Measurements from ENCODE around the gene LIN28A. TPM values are rescaled to one million over a fixed set of nuclear protein-coding genes. Genes with fewer than 3 reads are reported as not detected.

LIN28A gene
- total RNA-seq, 1 donor from 2014 or later, result 107 TPM

GRCh38 chr1:26432793-26433192 lies 22.2 kb downstream of the LIN28A start:
- no peaks in the 10 kb centered on the region for H3K9me3 Mint-ChIP-seq (ENCODE audit: unreplicated experiment)
- peak overlapping the region; percentile 99 for H3K4me3 Mint-ChIP-seq (ENCODE audit: unreplicated experiment)
- peaks cover 11% of the 10 kb centered on the region for H3K4me1 Mint-ChIP-seq (ENCODE audit: unreplicated experiment)
- DNase-seq (ENCODE audit: low spot score), result no peak
- peaks cover 8% of the 10 kb centered on the region for H3K36me3 Mint-ChIP-seq (ENCODE audit: low read depth, unreplicated experiment)
- no peak for TF ChIP-seq CTCF (IDR thresholded peaks at IDR 0.05; ENCODE audit: unreplicated experiment)
- H3K27me3 Mint-ChIP-seq (ENCODE audit: unreplicated experiment), result peaks cover 2% of the 10 kb centered on the region
- peak overlapping the region; percentile 44 for H3K27ac Mint-ChIP-seq (ENCODE audit: unreplicated experiment)

GRCh38 chr1:26434161-26434752 lies 23.6 kb downstream of the LIN28A start:
- TF ChIP-seq CTCF (IDR thresholded peaks at IDR 0.05; ENCODE audit: unreplicated experiment), result no peak
- H3K27me3 Mint-ChIP-seq (ENCODE audit: unreplicated experiment), result peaks cover 2% of the 10 kb centered on the region

GRCh38 chr1:26438041-26438440 lies 27.4 kb downstream of the LIN28A start:
- no peak overlapping the region for H3K4me3 Mint-ChIP-seq (ENCODE audit: unreplicated experiment)
- H3K4me1 Mint-ChIP-seq (ENCODE audit: unreplicated experiment), result peaks cover 3% of the 10 kb centered on the region
- H3K36me3 Mint-ChIP-seq (ENCODE audit: low read depth, unreplicated experiment), result peaks cover 26% of the 10 kb centered on the region
- TF ChIP-seq CTCF (IDR thresholded peaks at IDR 0.05; ENCODE audit: unreplicated experiment), result no peak
- H3K27me3 Mint-ChIP-seq (ENCODE audit: unreplicated experiment), result no peaks in the 10 kb centered on the region
- H3K27ac Mint-ChIP-seq (ENCODE audit: unreplicated experiment), result no peak overlapping the region
- no peak for DNase-seq (ENCODE audit: low spot score)
- no peaks in the 10 kb centered on the region for H3K9me3 Mint-ChIP-seq (ENCODE audit: unreplicated experiment)

More at GRCh38 chr1:26434161-26434752, 23.6 kb downstream of the LIN28A start:
- Mint-ChIP-seq H3K27ac (ENCODE audit: unreplicated experiment) (peak overlapping the region; percentile 6), H3K4me1 (ENCODE audit: unreplicated experiment) (peaks cover 11% of the 10 kb centered on the region), H3K36me3 (ENCODE audit: low read depth, unreplicated experiment) (peaks cover 11% of the 10 kb centered on the region), H3K9me3 (ENCODE audit: unreplicated experiment) (no peaks in the 10 kb centered on the region), H3K4me3 (ENCODE audit: unreplicated experiment) (no peak overlapping the region)
- DNase-seq (ENCODE audit: low spot score), result no peak

- Mint-ChIP-seq H3K4me1 (ENCODE audit: unreplicated experiment) (no peaks in the 10 kb centered on the region), H3K36me3 (ENCODE audit: low read depth, unreplicated experiment) (peaks cover 34% of the 10 kb centered on the region), H3K27ac (ENCODE audit: unreplicated experiment) (no peak overlapping the region)
Observed at GRCh38 chr1:26440259-26440658, 29.6 kb downstream of the LIN28A start.

More at GRCh38 chr1:26440259-26440658, 29.6 kb downstream of the LIN28A start:
- Mint-ChIP-seq H3K27me3 (ENCODE audit: unreplicated experiment) (no peaks in the 10 kb centered on the region), H3K4me3 (ENCODE audit: unreplicated experiment) (no peak overlapping the region), H3K9me3 (ENCODE audit: unreplicated experiment) (no peaks in the 10 kb centered on the region)
- TF ChIP-seq CTCF (IDR thresholded peaks at IDR 0.05; ENCODE audit: unreplicated experiment), result no peak
- DNase-seq (ENCODE audit: low spot score), result no peak

Data from endothelial cell (in vitro differentiated cells).